Natural killer cell (primary cell): ENCODE data around the gene MCTS1. TPM values are rescaled to one million over a fixed set of nuclear protein-coding genes. Genes with fewer than 3 reads are reported as not detected.

Experiments used
- ATAC-seq, 3 donors: fragments of 150-1000 bp in 2 of 3; fragments of 200-7000 bp in 1 of 3; cut with Tn5 transposase; 1 replicate in 1 of 3; 2 replicates in 2 of 3; pipeline ENCODE4 v1.10.0; 2021; ENCODE audit warnings: mild to moderate bottlenecking in 2 of 3, moderate library complexity in 2 of 3
- DNase-seq, 2 donors: peaks; one replicate each; pipeline versions ENCODE4 v3.0.0 to v3.0.0-alpha.2; 2013 to 2021; ENCODE audit warnings: mixed read lengths in 1 of 2
- H3K27ac ChIP-seq: one replicate; pipeline ENCODE4 v1.5.1; 2013; ENCODE audit warnings: mild to moderate bottlenecking, low read length
- H3K27me3 ChIP-seq: one replicate; pipeline ENCODE4 v1.6.1; 2013; ENCODE audit warnings: low read length; ENCODE audit not compliant: control insufficient read depth, insufficient read depth
- H3K36me3 ChIP-seq: one replicate; pipeline ENCODE4 v1.6.1; 2013; ENCODE audit warnings: low read length; ENCODE audit not compliant: control insufficient read depth, insufficient read depth
- H3K4me1 ChIP-seq: one replicate; pipeline ENCODE4 v1.6.1; 2013; ENCODE audit warnings: low read length; ENCODE audit not compliant: control insufficient read depth, insufficient read depth
- H3K4me3 ChIP-seq: one replicate; pipeline ENCODE4 v1.5.1; 2013; ENCODE audit warnings: low read length
- H3K9me3 ChIP-seq: one replicate; pipeline ENCODE4 v1.6.1; 2013; ENCODE audit warnings: low read length; ENCODE audit not compliant: control insufficient read depth, insufficient read depth
- H3K27ac Mint-ChIP-seq, 2 donors: one replicate each; pipeline ENCODE4 v1.8.0; 2022; ENCODE audit warnings: mild to moderate bottlenecking in 2 of 2, mixed read lengths in 2 of 2, moderate library complexity in 1 of 2
- H3K27me3 Mint-ChIP-seq, 2 donors: one replicate each; pipeline ENCODE4 v1.8.0; 2022; ENCODE audit warnings: low read depth in 2 of 2, mixed read lengths in 2 of 2
- H3K36me3 Mint-ChIP-seq: one replicate; pipeline ENCODE4 v1.8.0; 2022; ENCODE audit warnings: mixed read lengths
- H3K4me1 Mint-ChIP-seq, 2 donors: one replicate each; pipeline ENCODE4 v1.8.0; 2022; ENCODE audit warnings: mixed read lengths in 2 of 2
- H3K4me3 Mint-ChIP-seq: one replicate; pipeline ENCODE4 v1.8.0; 2022; ENCODE audit warnings: mild to moderate bottlenecking, moderate library complexity, mixed read lengths
- H3K9me3 Mint-ChIP-seq, 2 donors: one replicate each; pipeline ENCODE4 v1.8.0; 2022; ENCODE audit warnings: mixed read lengths in 2 of 2
- CTCF ChIP-seq: fragments of 200-600 bp; IDR thresholded peaks from one replicate; pipeline ENCODE4 v1.8.0; 2022; ENCODE audit warnings: antibody characterized with exemption
- WGBS: methylation state at CpG from one replicate; pipeline ENCODE4 v1.1.7; 2013; ENCODE audit warnings: missing lambda C conversion rate; ENCODE audit not compliant: insufficient coverage; 5-methylcytosine and 5-hydroxymethylcytosine counted together
- intact Hi-C: fragments of 100-400 bp; cut with micrococcal nuclease; formaldehyde crosslinking; loops from one replicate; pipeline ENCODE4 v1.14.2; 2022
- total RNA-seq, 4 donors: library from RNA; stranded (reverse); fragments of 120-200 nt in 1 of 4; gene quantifications; one replicate each; pipeline versions ENCODE4 v1.2.3 to v1.2.4, GENCODE V29; 2013 to 2022

The MCTS1 gene
- total RNA-seq, 3 donors from 2014 or later (not counting 1 experiment from before 2014, with no cell fraction given) = 17.6 to 21.2 (median 18.8) TPM

- ATAC-seq (no peak), DNase-seq (no peak)
- H3K9me3 Mint-ChIP-seq = no peaks in the 10 kb centered on the region
- intact Hi-C loops = no loop called here
- WGBS = 82% methylated on average over 3 of the region's 3 CpGs
- no peak overlapping the region for H3K4me3 ChIP-seq
- no peaks in the 10 kb centered on the region for H3K9me3 ChIP-seq
- TF ChIP-seq CTCF = no peak
- peaks cover 0 to 6% of the 10 kb centered on the region in 2 donors for H3K27me3 Mint-ChIP-seq
- H3K36me3 Mint-ChIP-seq = no peaks in the 10 kb centered on the region
- H3K36me3 ChIP-seq = no peaks in the 10 kb centered on the region
- no peak overlapping the region for H3K4me3 Mint-ChIP-seq
- H3K27ac Mint-ChIP-seq = no peak overlapping the region
- H3K27ac ChIP-seq = no peak overlapping the region
- no peaks in the 10 kb centered on the region for H3K27me3 ChIP-seq
- no peaks in the 10 kb centered on the region for H3K4me1 Mint-ChIP-seq
- no peaks in the 10 kb centered on the region for H3K4me1 ChIP-seq
Observed at GRCh38 chrX:120653000-120653399, 49.1 kb downstream of the MCTS1 start.

- no peaks in the 10 kb centered on the region for H3K9me3 Mint-ChIP-seq
- no peak overlapping the region for H3K27ac ChIP-seq
- no peak overlapping the region for H3K27ac Mint-ChIP-seq
- ATAC-seq (no peak), DNase-seq (no peak)
- H3K27me3 ChIP-seq = no peaks in the 10 kb centered on the region
- H3K36me3 ChIP-seq = no peaks in the 10 kb centered on the region
- WGBS = 100% methylated on average over 3 of the region's 6 CpGs
- H3K4me3 ChIP-seq = no peak overlapping the region
- H3K27me3 Mint-ChIP-seq = peaks cover 0 to 2% of the 10 kb centered on the region in 2 donors
- H3K4me1 Mint-ChIP-seq = no peaks in the 10 kb centered on the region
- intact Hi-C loops = no loop called here
- no peak overlapping the region for H3K4me3 Mint-ChIP-seq
- H3K9me3 ChIP-seq = no peaks in the 10 kb centered on the region
- TF ChIP-seq CTCF = no peak
- no peaks in the 10 kb centered on the region for H3K36me3 Mint-ChIP-seq
- no peaks in the 10 kb centered on the region for H3K4me1 ChIP-seq
Observed at GRCh38 chrX:120660637-120661036, 56.7 kb downstream of the MCTS1 start.

Other genes starting within 250 kb of the MCTS1 start
- not detected for gene ATP1B4, start 242.0 kb upstream of the MCTS1 start, total RNA-seq
- gene LAMP2, start 134.8 kb upstream of the MCTS1 start, total RNA-seq = 10 to 100 TPM; 33.8 to 45.8 (median 39.1) TPM
- 10 to 100 TPM; 32.6 to 42.3 (median 33.3) TPM for gene CUL4B, start 43.1 kb upstream of the MCTS1 start, total RNA-seq
- gene C1GALT1C1, start 26.0 kb downstream of the MCTS1 start, total RNA-seq = 1 to 10 TPM; 6.2 to 9.7 (median 6.7) TPM